PC-9 (cell line): ENCODE measurements around the gene CDC37. TPM values are rescaled to one million over a fixed set of nuclear protein-coding genes. Genes with fewer than 3 reads are reported as not detected.
"Not testable (repeated sequence)": the region's sequence is repeated elsewhere in the genome, so short reads cannot be mapped to it uniquely, and the experiment has no call there.

Experiments used
- BruUV-seq: library from RNA; stranded (reverse); fragments of 400-500 nt; replicated peaks from 2 replicates; lab custom pipeline; 2021; lab: Mats Ljungman, UMichigan
- CTCF ChIA-PET: fragments of 300-600 bp; sonication (Branson Sonifier 250); formaldehyde crosslinking; loops from one replicate; lab custom pipeline; 2022; ENCODE audit warnings: antibody characterized with exemption; lab: Charles Lee
- POLR2A ChIA-PET: fragments of 300-600 bp; sonication (Branson Sonifier 250); formaldehyde crosslinking; loops from one replicate; lab custom pipeline; 2022; ENCODE audit warnings: antibody characterized with exemption; ENCODE audit not compliant: unreplicated experiment; lab: Charles Lee
- DNase-seq, 2 experiments: peaks; one replicate each; pipeline versions ENCODE4 v3.0.0 to v3.0.0-alpha.2; 2015 to 2022; ENCODE audit warnings: mixed read lengths in 1 of 2
- H2AFZ ChIP-seq: fragments of 200-600 bp; sonication (generic); 2 replicates; pipeline ENCODE4 v1.8.1; 2017; ENCODE audit warnings: antibody characterized with exemption
- H3F3A ChIP-seq: fragments of 200-600 bp; sonication (generic); 2 replicates; pipeline ENCODE4 v1.8.1; 2017; ENCODE audit warnings: antibody characterized with exemption, mild to moderate bottlenecking, low read depth; ENCODE audit not compliant: insufficient read depth
- H3K27ac ChIP-seq: fragments of 200-600 bp; sonication (generic); 2 replicates; pipeline ENCODE4 v1.6.1; 2016; ENCODE audit warnings: mixed run types
- H3K27me3 ChIP-seq: fragments of 200-600 bp; sonication (generic); 2 replicates; pipeline ENCODE4 v1.6.1; 2016; ENCODE audit warnings: low read depth, mixed run types; ENCODE audit not compliant: insufficient read depth
- H3K36me3 ChIP-seq: fragments of 200-600 bp; sonication (generic); 2 replicates; pipeline ENCODE4 v1.6.1; 2016; ENCODE audit warnings: low read depth, mixed run types
- H3K4me1 ChIP-seq: fragments of 200-600 bp; sonication (generic); replicated peaks from 2 replicates; pipeline ENCODE4 v1.6.1; 2016; ENCODE audit warnings: mixed run types; ENCODE audit not compliant: insufficient read depth
- H3K4me2 ChIP-seq: fragments of 200-600 bp; sonication (generic); 2 replicates; pipeline ENCODE4 v1.6.1; 2017; ENCODE audit warnings: mixed run types
- H3K4me3 ChIP-seq: fragments of 200-600 bp; sonication (generic); 2 replicates; pipeline ENCODE4 v1.6.1; 2016; ENCODE audit warnings: mixed run types
- H3K79me2 ChIP-seq: fragments of 200-600 bp; sonication (generic); 2 replicates; pipeline ENCODE4 v1.6.1; 2017; ENCODE audit warnings: low read depth, mixed run types
- H3K9me2 ChIP-seq: fragments of 200-600 bp; sonication (generic); 2 replicates; pipeline ENCODE4 v1.8.1; 2017; ENCODE audit warnings: mild to moderate bottlenecking; ENCODE audit not compliant: insufficient read depth
- H3K9me3 ChIP-seq: fragments of 200-600 bp; sonication (generic); 2 replicates; pipeline ENCODE4 v1.8.1; 2016; ENCODE audit warnings: low read depth; ENCODE audit not compliant: insufficient read depth
- H4K20me1 ChIP-seq: fragments of 200-600 bp; sonication (generic); 2 replicates; pipeline ENCODE4 v1.8.1; 2017; ENCODE audit not compliant: insufficient read depth
- CTCF ChIP-seq: fragments of 200-600 bp; sonication (generic); conservative IDR thresholded peaks from 2 replicates; pipeline ENCODE4 v1.6.1; 2017; ENCODE audit warnings: mixed run types, antibody characterized with exemption, mild to moderate bottlenecking, moderate library complexity
- EZH2 ChIP-seq: fragments of 200-600 bp; sonication (generic); IDR thresholded peaks from 2 replicates; pipeline ENCODE4 v1.8.0; 2017; ENCODE audit warnings: antibody characterized with exemption, low read depth
- intact Hi-C: fragments of 100-400 bp; cut with micrococcal nuclease; formaldehyde crosslinking; loops from one replicate; pipeline ENCODE4 v1.10.0; 2022; ENCODE audit not compliant: unreplicated experiment
- total RNA-seq: library from RNA; stranded (reverse); gene quantifications from 2 replicates; pipeline ENCODE4 v1.2.3, GENCODE V29; 2021

Gene CDC37
- total RNA-seq, 1 experiment from 2014 or later = 191 TPM

GRCh38 chr19:10404888-10405820 lies 1.8 kb upstream of the CDC37 start:
- 0 out of 2 replicates have a peak, but pooled peaks cover 12% of the 10 kb centered on the region for H3K36me3 ChIP-seq

GRCh38 chr19:10402441-10403038 lies 802 bp downstream of the CDC37 start:
- intact Hi-C loops = loop anchor here (2.0 to 10.0 kb wide), 2 partner anchors 72 to 166 kb away; partner anchors contain the start of gene CDKN2D
- Histone ChIP-seq H3K79me2 (peaks cover 57% of the 10 kb centered on the region), H3F3A (peaks cover 36% of the 10 kb centered on the region; the same call in 1 of the 2 replicates), H3K9me2 (no peaks in the 10 kb centered on the region), H3K27me3 (peaks cover 13% of the 10 kb centered on the region; the same call in 1 of the 2 replicates), H3K27ac (peak overlapping the region; percentile 39), H3K4me1 (peaks cover 20% of the 10 kb centered on the region), H2AFZ (peak overlapping the region; percentile 94), H3K4me2 (peak overlapping the region; percentile 95), H4K20me1 (peaks cover 47% of the 10 kb centered on the region), H3K9me3 (no peaks in the 10 kb centered on the region), H3K36me3 (0 out of 2 replicates have a peak, but pooled peaks cover 24% of the 10 kb centered on the region), H3K4me3 (peak overlapping the region; percentile 89)
- TF ChIP-seq CTCF = no peak
- TF ChIP-seq EZH2 = no peak
- BruUV-seq = TSS peak; percentile 61
- ChIA-PET POLR2A (interaction anchor here (0.6 kb wide), 1 partner anchor 142 kb away, joined by 3 read pairs; no protein-coding TSS in a partner anchor), CTCF (interaction anchor here (0.6 to 1.6 kb wide), 2 partner anchors 14 to 356 kb away, joined by 3 to 4 read pairs; no protein-coding TSS in a partner anchor)
- peak in 1 of 2 experiments; percentile 44 for DNase-seq

More at GRCh38 chr19:10404888-10405820, 1.8 kb upstream of the CDC37 start:
- H3F3A ChIP-seq = peaks cover 23% of the 10 kb centered on the region; the same call in 1 of the 2 replicates
- ChIA-PET POLR2A (no interaction called here), CTCF (interaction anchor here (0.8 to 1.7 kb wide), 5 partner anchors 11 to 129 kb away, joined by 3 to 5 read pairs (median 3); no protein-coding TSS in a partner anchor)
- TF ChIP-seq CTCF = no peak
- TF ChIP-seq EZH2 = no peak
- H3K9me2 ChIP-seq = no peaks in the 10 kb centered on the region
- DNase-seq = no peak
- H3K79me2 ChIP-seq = peaks cover 31% of the 10 kb centered on the region
- BruUV-seq = no TSS peak
- no peak overlapping the region for H3K27ac ChIP-seq
- peak overlapping the region; percentile 89 for H3K4me3 ChIP-seq
- peaks cover 35% of the 10 kb centered on the region; the same call in 1 of the 2 replicates for H3K27me3 ChIP-seq
- peaks cover 20% of the 10 kb centered on the region for H3K4me1 ChIP-seq
- no peak overlapping the region; the same call in 1 of the 2 replicates for H2AFZ ChIP-seq
- intact Hi-C loops = loop anchor here (2.0 to 10.0 kb wide), 2 partner anchors 70 to 294 kb away; no protein-coding TSS in a partner anchor
- peaks cover 21% of the 10 kb centered on the region for H4K20me1 ChIP-seq
- no peaks in the 10 kb centered on the region for H3K9me3 ChIP-seq
- H3K4me2 ChIP-seq = peak overlapping the region; percentile 95

- BruUV-seq = no TSS peak
- peaks cover 35% of the 10 kb centered on the region; the same call in 1 of the 2 replicates for H3F3A ChIP-seq
- peaks cover 29% of the 10 kb centered on the region; the same call in 1 of the 2 replicates for H3K36me3 ChIP-seq
- H3K27me3 ChIP-seq = no peaks in the 10 kb centered on the region
- POLR2A ChIA-PET = interaction anchor here (0.6 kb wide), 1 partner anchor 300 kb away, joined by 3 read pairs; no protein-coding TSS in a partner anchor
- no peak for TF ChIP-seq CTCF
- TF ChIP-seq EZH2 = no peak
- CTCF ChIA-PET = interaction anchor here (0.6 to 1.2 kb wide), 2 partner anchors 131 to 141 kb away, joined by 4 to 10 read pairs; no protein-coding TSS in a partner anchor
- H3K4me1 ChIP-seq = peaks cover 20% of the 10 kb centered on the region
- intact Hi-C loops = loop anchor here (10.0 kb wide), 1 partner anchor 75 kb away; no protein-coding TSS in a partner anchor
- H3K9me3 ChIP-seq = no peaks in the 10 kb centered on the region
- H3K4me2 ChIP-seq = no peak overlapping the region
- no peak for DNase-seq
- peaks cover 64% of the 10 kb centered on the region for H4K20me1 ChIP-seq
- no peak overlapping the region for H2AFZ ChIP-seq
- no peaks in the 10 kb centered on the region for H3K9me2 ChIP-seq
- H3K27ac ChIP-seq = no peak overlapping the region
- no peak overlapping the region for H3K4me3 ChIP-seq
- peaks cover 65% of the 10 kb centered on the region for H3K79me2 ChIP-seq
These were observed 3.5 kb downstream of the CDC37 start for GRCh38 chr19:10399878-10400277.

GRCh38 chr19:10399340-10399739 lies 4.0 kb downstream of the CDC37 start:
- CTCF ChIA-PET = interaction anchor here (0.7 to 1.2 kb wide), 2 partner anchors 127 to 140 kb away, joined by 9 to 10 read pairs; no protein-coding TSS in a partner anchor
- H3K36me3 ChIP-seq = peaks cover 33% of the 10 kb centered on the region; the same call in 1 of the 2 replicates
- intact Hi-C loops, H2AFZ ChIP-seq, H3K9me2 ChIP-seq, H3K4me2 ChIP-seq, H3K4me3 ChIP-seq, POLR2A ChIA-PET, H3K9me3 ChIP-seq, DNase-seq, BruUV-seq, H3K27ac ChIP-seq, H3K27me3 ChIP-seq: not testable (repeated sequence)
- peaks cover 64% of the 10 kb centered on the region for H4K20me1 ChIP-seq
- peaks cover 14% of the 10 kb centered on the region for H3K4me1 ChIP-seq
- peaks cover 65% of the 10 kb centered on the region for H3K79me2 ChIP-seq
- peaks cover 40% of the 10 kb centered on the region; the same call in 1 of the 2 replicates for H3F3A ChIP-seq
